Activated naive CD4-positive, alpha-beta T cell treated with anti-CD3 and anti-CD28 coated beads, Interleukin-2, amount 50 U/mL, for 16 hours (primary cell): Measurements from ENCODE around the gene DHDDS.
"Not testable (repeated sequence)": the region's sequence is repeated elsewhere in the genome, so short reads cannot be mapped to it uniquely, and the experiment has no call there.

ENCODE experiments used
- DNase-seq: peaks from one replicate; pipeline ENCODE4 v3.0.0-alpha.2; 2020

The DHDDS gene, protein sequence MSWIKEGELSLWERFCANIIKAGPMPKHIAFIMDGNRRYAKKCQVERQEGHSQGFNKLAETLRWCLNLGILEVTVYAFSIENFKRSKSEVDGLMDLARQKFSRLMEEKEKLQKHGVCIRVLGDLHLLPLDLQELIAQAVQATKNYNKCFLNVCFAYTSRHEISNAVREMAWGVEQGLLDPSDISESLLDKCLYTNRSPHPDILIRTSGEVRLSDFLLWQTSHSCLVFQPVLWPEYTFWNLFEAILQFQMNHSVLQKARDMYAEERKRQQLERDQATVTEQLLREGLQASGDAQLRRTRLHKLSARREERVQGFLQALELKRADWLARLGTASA

GRCh38 chr1:26431979-26432695, at the start of gene DHDDS:
DHDDS (plus strand) TSS chr1:26432321; CDS start chr1:26432946, 625 bp downstream.
- peak; percentile 99 for DNase-seq

- DNase-seq = no peak
These were observed 48.0 kb upstream of the DHDDS start for GRCh38 chr1:26384076-26384475.

DNA sequence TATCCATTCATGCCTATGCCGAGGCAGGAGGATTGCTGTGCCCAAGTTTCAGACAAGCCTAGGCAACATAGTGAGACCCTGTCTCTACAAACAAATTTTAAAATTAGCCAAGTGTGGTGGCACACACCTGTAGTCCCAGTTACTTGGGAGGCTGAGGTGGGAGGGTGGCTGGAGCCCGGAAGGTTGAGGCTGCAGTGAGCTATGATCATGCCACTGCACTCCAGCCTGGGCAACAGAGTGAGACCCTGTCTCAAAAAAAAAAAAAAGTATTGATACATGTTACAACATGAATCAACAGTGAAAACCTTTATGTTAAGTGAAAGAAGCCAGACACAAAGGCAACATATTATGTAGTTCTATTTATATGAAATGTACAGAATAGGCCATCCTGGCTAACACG, 47.1 kb upstream of the DHDDS start:
- not testable (repeated sequence) for DNase-seq

GRCh38 chr1:26387447-26387846, 44.7 kb upstream of the DHDDS start:
- no peak for DNase-seq

DNA sequence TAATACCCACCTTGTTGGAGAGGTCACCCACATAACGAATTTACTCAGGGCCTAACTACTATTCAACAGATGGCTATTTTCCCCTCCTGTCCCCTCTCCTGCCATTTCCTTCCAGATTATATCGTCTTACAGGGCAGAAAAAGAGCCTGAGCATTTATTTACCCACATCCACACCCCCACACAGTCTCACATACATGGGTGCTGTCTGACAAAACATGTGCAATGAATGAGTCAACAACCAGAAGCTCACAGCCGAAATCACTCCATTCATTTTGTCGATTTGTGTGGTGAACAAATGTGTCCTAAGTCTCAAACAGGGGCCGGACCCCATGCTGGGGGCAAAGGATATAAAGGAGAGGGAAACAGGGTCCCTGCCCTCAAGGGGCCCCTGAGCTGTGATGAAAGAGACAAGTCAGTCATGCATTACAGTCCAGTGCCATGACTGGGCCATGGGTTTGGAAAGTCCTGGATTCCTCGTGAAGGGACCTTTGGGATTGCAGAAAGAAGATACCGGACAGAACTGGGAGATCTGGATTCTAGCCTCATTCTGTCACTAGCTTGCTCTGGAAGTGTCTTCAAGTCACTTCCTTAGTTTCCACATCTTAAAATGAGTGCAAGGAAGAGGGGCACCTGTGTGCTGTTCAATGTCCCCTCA, 43.2 kb upstream of the DHDDS start:
- DNase-seq = no peak

- no peak for DNase-seq
These were observed 42.4 kb upstream of the DHDDS start for GRCh38 chr1:26389604-26390247.

GRCh38 chr1:26391450-26391849, 40.7 kb upstream of the DHDDS start:
- DNase-seq = no peak

- no peak for DNase-seq
These were observed 36.4 kb upstream of the DHDDS start for GRCh38 chr1:26395754-26396153.

DNA sequence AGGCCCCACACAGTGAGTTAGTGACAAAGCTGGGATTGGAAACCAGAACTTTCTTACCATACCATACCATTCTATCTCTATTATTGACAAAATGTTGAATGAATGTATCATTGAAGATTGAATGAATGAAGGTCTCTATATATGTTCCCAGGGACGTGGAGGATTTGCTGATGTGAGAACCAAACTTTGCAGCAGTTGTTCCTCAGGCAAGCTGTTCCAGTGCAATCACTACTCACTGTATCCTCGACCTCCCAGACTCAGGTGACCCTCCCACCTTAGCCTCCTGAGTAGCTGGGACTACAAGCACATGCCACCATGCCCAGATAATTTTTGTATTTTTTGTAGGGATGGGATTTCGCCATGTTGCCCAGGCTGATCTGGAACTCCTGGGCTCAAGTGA, 33.1 kb upstream of the DHDDS start:
- no peak for DNase-seq

DNA sequence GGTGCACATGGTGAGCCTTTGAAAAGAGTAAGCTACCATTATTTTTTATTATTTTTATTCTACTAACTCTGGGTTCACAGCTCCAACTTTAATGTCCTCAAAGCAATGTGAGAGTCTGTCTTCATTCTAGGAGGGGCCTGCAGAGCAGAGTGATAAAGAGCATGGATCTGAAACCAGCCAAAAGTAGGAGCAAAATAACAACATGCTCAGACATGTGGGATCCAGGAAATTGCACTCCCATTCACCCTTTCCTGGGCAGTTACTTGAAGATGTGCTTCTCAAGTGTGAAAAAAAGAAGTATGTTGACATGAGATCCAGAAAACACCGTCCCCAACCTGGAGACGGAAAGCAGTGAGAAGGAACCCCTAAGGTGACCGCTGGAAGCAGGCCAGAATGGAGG, 30.2 kb upstream of the DHDDS start:
- no peak for DNase-seq

DNA sequence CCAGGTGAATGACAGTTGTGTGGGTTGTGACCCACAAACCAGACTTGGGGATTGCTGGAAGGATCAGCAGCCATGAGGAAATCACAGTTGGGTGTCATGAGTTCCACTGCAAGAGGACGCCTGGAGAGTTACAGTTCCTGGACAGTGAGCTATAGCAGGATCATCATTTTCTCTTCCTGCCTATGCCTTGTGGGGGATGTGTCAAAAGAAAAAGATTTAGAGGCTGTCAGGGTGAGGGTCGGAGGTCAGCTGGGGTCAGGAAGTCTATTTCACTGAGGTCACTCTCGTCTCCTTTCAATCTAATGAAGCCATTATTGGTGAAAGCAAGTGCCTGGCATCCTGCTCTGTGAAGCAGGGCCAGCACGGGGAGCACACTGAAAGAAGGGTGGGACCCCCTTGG, 28.5 kb upstream of the DHDDS start:
- DNase-seq = no peak

- no peak for DNase-seq
These were observed 27.5 kb upstream of the DHDDS start for GRCh38 chr1:26404641-26405040.

DNA sequence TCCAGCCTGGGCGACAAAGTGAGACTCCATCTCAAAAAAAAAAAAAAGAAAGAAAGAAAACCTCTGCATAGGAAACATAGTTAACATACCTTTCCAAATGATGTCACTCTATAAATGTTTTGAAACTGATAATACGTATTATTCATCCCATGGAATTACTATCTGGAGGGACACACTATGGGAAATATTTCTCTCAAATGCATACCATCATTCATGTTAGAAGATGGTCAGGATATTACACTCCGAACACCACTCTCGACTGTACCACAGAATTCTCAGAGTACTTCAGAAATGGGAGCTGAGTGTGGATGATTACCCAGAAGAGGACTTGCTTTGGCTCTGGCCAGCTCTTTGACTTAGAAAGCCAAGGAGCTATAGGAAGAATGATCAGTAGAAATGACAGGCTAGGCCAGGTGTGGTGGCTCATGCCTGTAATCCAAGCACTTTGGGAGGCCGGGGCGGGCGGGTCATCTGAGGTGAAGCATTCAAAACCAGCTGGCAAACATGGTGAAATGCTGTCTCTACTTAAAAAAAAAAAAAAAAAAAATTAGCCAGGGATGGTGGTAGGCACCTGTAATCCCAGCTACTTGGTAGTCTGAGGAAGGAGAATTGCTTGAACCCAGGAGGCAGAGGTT, 26.7 kb upstream of the DHDDS start:
- DNase-seq = no peak

DNA sequence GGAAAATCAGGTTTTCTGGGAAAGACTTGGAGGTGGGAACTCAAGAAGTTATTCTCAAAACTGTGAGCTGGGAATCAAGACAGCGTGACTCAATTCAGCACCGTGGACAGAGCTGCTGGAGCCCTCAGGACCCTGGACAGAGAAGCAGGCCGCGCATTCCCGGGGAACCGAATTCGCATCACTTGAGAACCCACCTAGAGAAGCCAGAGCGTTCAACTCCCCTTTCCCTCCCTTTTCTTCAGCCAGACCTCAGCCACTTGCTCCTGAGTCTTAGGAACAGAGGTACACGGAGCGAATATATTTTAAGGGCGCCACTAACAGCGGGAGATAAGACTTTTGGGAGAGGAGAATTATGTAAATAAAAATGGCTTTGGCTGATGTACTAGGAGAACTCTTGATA, 23.5 kb upstream of the DHDDS start:
- peak; percentile 74 for DNase-seq

DNA sequence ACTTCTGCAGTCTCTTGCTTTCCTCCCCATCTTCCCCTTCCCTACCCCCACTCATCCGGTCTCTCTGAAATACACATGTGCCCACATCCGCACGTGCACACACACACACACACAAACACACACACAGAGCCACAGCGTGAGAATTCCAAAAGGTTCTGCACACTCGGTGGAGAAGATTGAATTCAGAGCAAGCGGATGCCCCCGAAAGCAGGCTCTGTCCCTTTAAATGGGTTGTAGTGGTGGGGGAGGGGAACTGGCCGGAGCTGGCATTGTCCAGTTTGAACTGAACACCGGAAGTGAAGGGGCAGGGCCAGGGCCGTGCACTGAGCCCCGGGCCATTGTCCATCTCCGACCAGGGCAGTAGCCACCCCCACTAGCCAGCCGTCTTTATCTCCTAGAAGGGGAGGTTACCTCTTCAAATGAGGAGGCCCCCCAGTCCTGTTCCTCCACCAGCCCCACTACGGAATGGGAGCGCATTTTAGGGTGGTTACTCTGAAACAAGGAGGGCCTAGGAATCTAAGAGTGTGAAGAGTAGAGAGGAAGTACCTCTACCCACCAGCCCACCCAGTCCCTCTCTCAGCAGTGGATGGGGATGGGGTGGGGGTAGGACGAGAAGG, 22.8 kb upstream of the DHDDS start:
- no peak for DNase-seq

- no peak for DNase-seq
These were observed 21.2 kb upstream of the DHDDS start, which contains the start of gene LIN28A for GRCh38 chr1:26410706-26411623. LIN28A (plus strand) TSS chr1:26410817; CDS start chr1:26410892, 75 bp downstream.

GRCh38 chr1:26411624-26412074, 20.5 kb upstream of the DHDDS start:
- DNase-seq = no peak

DNA sequence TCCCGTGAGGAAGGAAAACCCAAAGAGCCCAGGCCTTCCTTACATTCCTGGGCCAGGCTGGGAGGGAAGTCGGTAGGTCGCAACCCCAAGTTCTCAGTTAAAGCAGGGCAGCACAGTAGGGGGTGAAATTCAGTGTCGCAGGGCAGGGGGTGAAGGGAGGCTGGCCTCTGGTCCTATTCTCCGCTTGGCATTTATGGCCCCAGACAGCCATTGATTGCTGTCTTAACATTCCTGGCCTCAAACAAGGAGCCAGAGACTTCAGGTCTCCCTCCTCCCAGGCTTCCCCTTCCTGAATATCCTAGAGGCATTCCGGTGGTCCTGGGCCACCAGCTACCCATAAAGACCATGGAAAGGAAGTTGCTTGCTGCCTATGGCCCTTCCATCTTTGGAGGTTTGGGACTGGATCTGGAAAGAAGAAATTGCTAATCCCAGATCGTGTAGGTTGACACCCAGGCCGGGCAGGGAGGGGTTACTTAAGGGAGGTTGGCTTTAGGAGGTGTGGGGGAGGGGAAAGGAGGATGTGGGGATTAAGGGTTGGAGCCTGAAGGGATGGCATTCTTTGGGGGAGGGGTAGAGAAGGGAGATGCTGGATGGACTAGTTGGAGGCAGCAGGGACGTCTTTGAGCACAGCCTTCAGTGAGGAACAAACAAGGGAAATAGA, 19.8 kb upstream of the DHDDS start:
- DNase-seq = no peak

GRCh38 chr1:26413031-26413430, 19.1 kb upstream of the DHDDS start:
- no peak for DNase-seq

DNA sequence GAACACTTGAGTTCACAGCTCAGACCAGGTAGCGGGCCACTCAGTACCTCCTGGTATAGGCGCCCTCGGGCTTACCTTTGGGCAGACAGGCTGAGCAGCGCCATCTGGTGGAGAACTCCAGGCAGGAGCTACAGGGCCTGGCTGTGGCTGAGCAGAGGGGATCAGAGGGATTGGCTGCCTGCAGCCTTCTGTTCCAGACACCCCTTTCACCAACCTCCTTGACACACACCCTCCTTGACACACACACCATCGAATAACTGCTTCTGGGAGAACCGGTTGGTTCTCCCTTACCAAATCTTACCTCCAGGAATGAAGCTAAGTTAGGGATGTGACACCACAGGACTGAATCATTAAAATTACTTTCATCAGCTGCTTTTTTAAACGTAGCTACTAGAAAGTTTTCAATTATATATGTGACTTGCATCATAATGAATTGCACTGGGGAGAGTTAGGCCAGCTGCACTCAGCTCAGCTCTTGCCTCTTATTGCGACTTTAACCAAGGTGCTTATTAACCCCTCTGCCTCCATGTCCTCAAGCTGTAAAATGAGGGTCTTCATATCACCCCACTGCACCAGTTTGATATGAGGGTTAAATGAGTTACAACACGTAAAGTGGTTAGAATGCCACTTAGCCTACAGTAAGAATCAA, 14.9 kb upstream of the DHDDS start:
- peak; percentile 84 for DNase-seq
